ENCODE measurements around the gene ESR2. TPM values are rescaled to one million over a fixed set of nuclear protein-coding genes. Genes with fewer than 3 reads are reported as not detected.

Gene ESR2
- total RNA-seq, 4 donors from 2014 or later, result 0.14 to 1.4 TPM; not detected in 2

DNA sequence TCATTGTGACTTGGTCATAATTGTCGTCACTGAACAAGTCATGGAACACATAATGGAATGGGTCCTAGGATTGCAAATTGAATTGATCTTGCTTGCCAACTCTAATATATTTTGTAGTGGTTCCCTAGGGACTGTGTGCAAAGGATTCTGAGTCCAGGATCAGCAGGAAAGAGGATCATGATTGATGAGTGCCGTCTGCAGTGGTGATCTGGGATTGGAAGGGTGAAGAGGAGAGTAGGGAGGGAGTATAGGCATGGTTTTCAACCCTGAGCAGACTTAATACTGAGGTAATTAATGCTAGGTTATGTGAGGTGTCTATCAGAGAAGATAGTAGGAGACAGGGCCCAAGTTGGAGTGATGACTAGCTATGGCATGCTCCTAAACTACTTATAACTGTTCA is 168.9 kb downstream of the ESR2 start:
- in situ Hi-C loops (cut with MboI; ENCODE audit: low pct_ligation_motif_present in 1 of 4, low pct_unique_long_range_greater_than_20kb in 1 of 4, low sequenced_read_pairs in 3 of 4) (no loop called here), intact Hi-C loops (cut with DNase I; ENCODE audit: low total_unique reads) (no loop called here)
- Histone ChIP-seq H3K36me3 (peaks cover 0 to 85% (median 35%) of the 10 kb centered on the region in 4 donors), H3K9me3 (no peaks in the 10 kb centered on the region), H3K27ac (no peak overlapping the region), H3K4me3 (no peak overlapping the region), H3K27me3 (no peaks in the 10 kb centered on the region), H3K4me1 (no peaks in the 10 kb centered on the region)
- 94 to 96% methylated on average over 2 of the region's 2 CpGs for WGBS, 2 donors (ENCODE audit: low coverage in 1 of 2)
- TF ChIP-seq POLR2A (IDR thresholded peaks at IDR 0.05) (no peak), EP300 (IDR thresholded peaks at IDR 0.05; ENCODE audit: low read depth) (no peak), POLR2AphosphoS5 (IDR thresholded peaks at IDR 0.05) (no peak)
- TF ChIP-seq, protein P1, sequence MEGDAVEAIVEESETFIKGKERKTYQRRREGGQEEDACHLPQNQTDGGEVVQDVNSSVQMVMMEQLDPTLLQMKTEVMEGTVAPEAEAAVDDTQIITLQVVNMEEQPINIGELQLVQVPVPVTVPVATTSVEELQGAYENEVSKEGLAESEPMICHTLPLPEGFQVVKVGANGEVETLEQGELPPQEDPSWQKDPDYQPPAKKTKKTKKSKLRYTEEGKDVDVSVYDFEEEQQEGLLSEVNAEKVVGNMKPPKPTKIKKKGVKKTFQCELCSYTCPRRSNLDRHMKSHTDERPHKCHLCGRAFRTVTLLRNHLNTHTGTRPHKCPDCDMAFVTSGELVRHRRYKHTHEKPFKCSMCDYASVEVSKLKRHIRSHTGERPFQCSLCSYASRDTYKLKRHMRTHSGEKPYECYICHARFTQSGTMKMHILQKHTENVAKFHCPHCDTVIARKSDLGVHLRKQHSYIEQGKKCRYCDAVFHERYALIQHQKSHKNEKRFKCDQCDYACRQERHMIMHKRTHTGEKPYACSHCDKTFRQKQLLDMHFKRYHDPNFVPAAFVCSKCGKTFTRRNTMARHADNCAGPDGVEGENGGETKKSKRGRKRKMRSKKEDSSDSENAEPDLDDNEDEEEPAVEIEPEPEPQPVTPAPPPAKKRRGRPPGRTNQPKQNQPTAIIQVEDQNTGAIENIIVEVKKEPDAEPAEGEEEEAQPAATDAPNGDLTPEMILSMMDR (IDR thresholded peaks at IDR 0.05), result no peak
- no peak for DNase-seq

DNA sequence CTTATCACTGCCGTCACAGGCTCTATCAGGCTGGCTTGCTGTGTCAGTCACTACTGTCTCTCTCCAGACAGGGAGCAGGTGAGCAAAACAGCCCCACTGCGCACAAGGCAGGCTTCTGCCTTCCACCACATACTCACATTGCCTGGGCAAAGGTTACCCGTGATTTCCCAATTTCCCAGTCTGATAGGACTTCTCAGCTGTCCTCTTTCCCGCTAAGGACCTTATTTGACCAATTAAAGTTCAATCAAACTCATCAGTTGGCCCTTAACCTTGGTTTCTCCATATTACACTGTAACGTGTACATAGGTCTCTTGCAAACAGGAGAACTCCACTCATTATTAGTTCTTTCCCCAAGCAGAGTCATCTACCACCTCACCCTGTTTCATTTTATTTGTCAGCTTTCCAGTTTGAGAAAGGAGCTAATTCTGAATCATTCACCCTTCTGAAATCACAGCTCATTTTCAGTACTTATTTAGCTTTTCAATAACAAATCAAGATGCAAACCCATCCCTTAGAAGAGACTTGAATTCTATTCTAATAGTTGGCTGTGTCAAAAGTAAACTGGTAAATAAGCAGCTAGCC is 170.8 kb downstream of the ESR2 start:
- Histone ChIP-seq H3K27ac (no peak overlapping the region), H3K4me1 (no peaks in the 10 kb centered on the region), H3K4me3 (no peak overlapping the region), H3K36me3 (peaks cover 0 to 72% (median 33%) of the 10 kb centered on the region in 4 donors), H3K27me3 (no peaks in the 10 kb centered on the region), H3K9me3 (no peaks in the 10 kb centered on the region)
- TF ChIP-seq POLR2AphosphoS5 (IDR thresholded peaks at IDR 0.05) (no peak), POLR2A (IDR thresholded peaks at IDR 0.05) (no peak), EP300 (IDR thresholded peaks at IDR 0.05; ENCODE audit: low read depth) (no peak)
- TF ChIP-seq, protein P1 (IDR thresholded peaks at IDR 0.05), result no peak
- DNase-seq, result no peak
- intact Hi-C loops (cut with DNase I; ENCODE audit: low total_unique reads), result loop anchor here (1.0 kb wide), 1 partner anchor 42 kb away; no protein-coding TSS in a partner anchor
- 89 to 90% methylated on average over 3 to 5 of the region's 5 CpGs for WGBS, 2 donors (ENCODE audit: low coverage in 1 of 2)
- in situ Hi-C loops (cut with MboI; ENCODE audit: low pct_ligation_motif_present in 1 of 4, low pct_unique_long_range_greater_than_20kb in 1 of 4, low sequenced_read_pairs in 3 of 4), result no loop called here

DNA sequence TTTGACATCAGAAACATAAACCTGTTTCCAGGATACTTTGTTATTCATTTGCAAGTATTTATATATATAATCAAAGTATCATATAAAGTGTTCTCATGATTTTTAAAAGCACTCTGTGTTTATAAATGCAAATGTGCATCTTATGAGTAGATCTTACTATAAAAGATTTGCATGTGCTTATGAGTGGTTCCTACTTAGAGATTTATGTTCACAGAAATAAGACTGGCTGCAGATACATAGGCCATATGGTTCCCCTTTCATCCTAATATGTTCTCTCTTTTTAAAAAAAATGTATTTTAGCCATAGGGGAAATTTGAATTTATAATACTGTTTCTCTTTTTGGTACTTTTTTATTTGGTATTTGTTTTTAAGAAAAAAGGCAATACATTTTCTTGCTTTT is 174.2 kb downstream of the ESR2 start:
- H3K4me3 ChIP-seq, result no peak overlapping the region
- H3K27me3 ChIP-seq, result no peaks in the 10 kb centered on the region
- H3K36me3 ChIP-seq, result peaks cover 0 to 43% (median 20%) of the 10 kb centered on the region in 4 donors
- H3K4me1 ChIP-seq, result no peaks in the 10 kb centered on the region
- intact Hi-C loops (cut with DNase I; ENCODE audit: low total_unique reads), result no loop called here
- H3K27ac ChIP-seq, result no peak overlapping the region
- H3K9me3 ChIP-seq, result no peaks in the 10 kb centered on the region
- in situ Hi-C loops (cut with MboI; ENCODE audit: low pct_ligation_motif_present in 1 of 4, low pct_unique_long_range_greater_than_20kb in 1 of 4, low sequenced_read_pairs in 3 of 4), result no loop called here
- no peak for TF ChIP-seq POLR2AphosphoS5 (IDR thresholded peaks at IDR 0.05)
- TF ChIP-seq POLR2A (IDR thresholded peaks at IDR 0.05), result no peak
- TF ChIP-seq, protein P1 (IDR thresholded peaks at IDR 0.05), result no peak
- TF ChIP-seq EP300 (IDR thresholded peaks at IDR 0.05; ENCODE audit: low read depth), result no peak
- no peak for DNase-seq

DNA sequence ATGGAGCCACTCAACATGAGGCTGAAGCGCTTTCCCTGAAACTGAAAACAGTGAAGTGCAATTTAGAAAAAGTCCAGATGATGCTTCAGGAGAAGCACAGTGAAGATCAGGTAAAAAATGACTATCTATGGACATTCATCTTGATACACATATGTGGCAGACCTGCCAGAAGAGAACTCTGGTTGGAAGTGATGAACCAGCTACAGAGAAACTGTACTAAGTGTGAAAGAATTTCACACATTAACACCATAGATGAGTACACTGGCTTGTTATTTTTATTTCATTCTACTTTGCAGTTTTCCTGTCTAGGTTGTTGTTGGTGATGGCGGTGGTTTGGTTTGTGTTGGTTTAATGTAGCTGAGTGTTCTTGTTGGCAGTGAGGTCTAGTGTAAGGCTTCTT is 174.7 kb downstream of the ESR2 start:
- H3K4me3 ChIP-seq, result no peak overlapping the region
- WGBS, 2 donors (ENCODE audit: low coverage in 1 of 2), result 90 to 94% methylated on average over 2 of the region's 2 CpGs
- no peak overlapping the region for H3K27ac ChIP-seq
- no peak for TF ChIP-seq POLR2A (IDR thresholded peaks at IDR 0.05)
- TF ChIP-seq, protein P1 (IDR thresholded peaks at IDR 0.05), result no peak
- no peak for TF ChIP-seq EP300 (IDR thresholded peaks at IDR 0.05; ENCODE audit: low read depth)
- no peak for TF ChIP-seq POLR2AphosphoS5 (IDR thresholded peaks at IDR 0.05)
- DNase-seq, result no peak
- H3K27me3 ChIP-seq, result no peaks in the 10 kb centered on the region
- in situ Hi-C loops (cut with MboI; ENCODE audit: low pct_ligation_motif_present in 1 of 4, low pct_unique_long_range_greater_than_20kb in 1 of 4, low sequenced_read_pairs in 3 of 4) (no loop called here), intact Hi-C loops (cut with DNase I; ENCODE audit: low total_unique reads) (no loop called here)
- H3K36me3 ChIP-seq, result peaks cover 0 to 40% (median 18%) of the 10 kb centered on the region in 4 donors
- no peaks in the 10 kb centered on the region for H3K9me3 ChIP-seq
- no peaks in the 10 kb centered on the region for H3K4me1 ChIP-seq

Data from transverse colon (tissue), 4 donors.